ENCODE results near the gene CYREN.

DNA sequence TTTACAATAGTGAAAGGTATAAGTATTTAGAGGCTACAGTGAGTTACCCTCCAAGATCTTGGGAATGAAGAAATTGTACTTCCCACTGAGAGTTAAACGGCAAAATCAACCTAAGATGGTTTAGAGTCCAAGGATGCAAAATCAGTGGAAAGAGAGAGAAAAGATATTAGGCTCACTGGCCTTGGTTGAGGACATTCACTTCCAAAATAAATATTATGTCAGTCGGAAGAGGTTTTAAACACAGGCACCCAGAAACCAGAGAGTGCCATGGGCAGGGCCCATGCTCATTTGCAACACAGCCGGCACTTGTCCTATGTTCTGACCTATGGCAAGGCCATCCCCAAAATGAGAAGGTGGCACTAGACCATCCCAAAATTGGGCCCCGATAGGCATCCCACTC, 44.7 kb upstream of the CYREN start:
- TF ChIP-seq, protein P1, sequence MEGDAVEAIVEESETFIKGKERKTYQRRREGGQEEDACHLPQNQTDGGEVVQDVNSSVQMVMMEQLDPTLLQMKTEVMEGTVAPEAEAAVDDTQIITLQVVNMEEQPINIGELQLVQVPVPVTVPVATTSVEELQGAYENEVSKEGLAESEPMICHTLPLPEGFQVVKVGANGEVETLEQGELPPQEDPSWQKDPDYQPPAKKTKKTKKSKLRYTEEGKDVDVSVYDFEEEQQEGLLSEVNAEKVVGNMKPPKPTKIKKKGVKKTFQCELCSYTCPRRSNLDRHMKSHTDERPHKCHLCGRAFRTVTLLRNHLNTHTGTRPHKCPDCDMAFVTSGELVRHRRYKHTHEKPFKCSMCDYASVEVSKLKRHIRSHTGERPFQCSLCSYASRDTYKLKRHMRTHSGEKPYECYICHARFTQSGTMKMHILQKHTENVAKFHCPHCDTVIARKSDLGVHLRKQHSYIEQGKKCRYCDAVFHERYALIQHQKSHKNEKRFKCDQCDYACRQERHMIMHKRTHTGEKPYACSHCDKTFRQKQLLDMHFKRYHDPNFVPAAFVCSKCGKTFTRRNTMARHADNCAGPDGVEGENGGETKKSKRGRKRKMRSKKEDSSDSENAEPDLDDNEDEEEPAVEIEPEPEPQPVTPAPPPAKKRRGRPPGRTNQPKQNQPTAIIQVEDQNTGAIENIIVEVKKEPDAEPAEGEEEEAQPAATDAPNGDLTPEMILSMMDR (IDR thresholded peaks at IDR 0.05) = no peak
- TF ChIP-seq EZH2phosphoT487 (IDR thresholded peaks at IDR 0.05) (no peak), EZH2 (IDR thresholded peaks at IDR 0.05) (no peak)

All from neural progenitor cell (in vitro differentiated cells).